Measurements from ENCODE around the gene CARD8.
"Not testable (repeated sequence)": the region's sequence is repeated elsewhere in the genome, so short reads cannot be mapped to it uniquely, and the experiment has no call there.

The CARD8 gene, protein sequence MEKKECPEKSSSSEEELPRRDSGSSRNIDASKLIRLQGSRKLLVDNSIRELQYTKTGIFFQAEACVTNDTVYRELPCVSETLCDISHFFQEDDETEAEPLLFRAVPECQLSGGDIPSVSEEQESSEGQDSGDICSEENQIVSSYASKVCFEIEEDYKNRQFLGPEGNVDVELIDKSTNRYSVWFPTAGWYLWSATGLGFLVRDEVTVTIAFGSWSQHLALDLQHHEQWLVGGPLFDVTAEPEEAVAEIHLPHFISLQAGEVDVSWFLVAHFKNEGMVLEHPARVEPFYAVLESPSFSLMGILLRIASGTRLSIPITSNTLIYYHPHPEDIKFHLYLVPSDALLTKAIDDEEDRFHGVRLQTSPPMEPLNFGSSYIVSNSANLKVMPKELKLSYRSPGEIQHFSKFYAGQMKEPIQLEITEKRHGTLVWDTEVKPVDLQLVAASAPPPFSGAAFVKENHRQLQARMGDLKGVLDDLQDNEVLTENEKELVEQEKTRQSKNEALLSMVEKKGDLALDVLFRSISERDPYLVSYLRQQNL

GRCh38 chr19:48255376-48256303, at the start of gene CARD8:
CARD8 (minus strand) TSS chr19:48255912; CDS start chr19:48241020, 14,892 bp downstream.
- in situ Hi-C loops (cut with MboI; ENCODE audit: low sequenced_read_pairs), result no loop called here

DNA sequence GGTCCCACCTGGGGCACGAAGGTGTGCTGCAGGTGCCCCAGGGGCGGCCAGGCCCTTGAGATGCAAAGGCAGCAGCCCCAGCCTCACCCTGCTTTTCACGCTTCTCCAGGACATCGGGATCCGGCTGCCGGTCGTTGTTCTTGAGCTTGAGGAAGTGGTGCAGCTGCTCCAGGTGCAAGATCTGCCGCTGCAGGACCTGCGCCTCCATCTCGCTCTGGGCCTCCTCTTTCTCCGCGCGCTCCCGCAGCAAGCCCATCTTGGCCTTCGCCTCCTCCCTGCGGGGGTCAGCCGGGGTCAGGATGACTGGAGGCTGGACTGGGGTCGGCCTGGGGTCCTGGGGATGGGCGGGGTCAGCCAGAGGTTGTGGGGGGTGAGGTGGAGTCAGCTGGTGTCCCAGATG, 48.2 kb upstream of the CARD8 start:
- in situ Hi-C loops (cut with MboI; ENCODE audit: low sequenced_read_pairs), result no loop called here

DNA sequence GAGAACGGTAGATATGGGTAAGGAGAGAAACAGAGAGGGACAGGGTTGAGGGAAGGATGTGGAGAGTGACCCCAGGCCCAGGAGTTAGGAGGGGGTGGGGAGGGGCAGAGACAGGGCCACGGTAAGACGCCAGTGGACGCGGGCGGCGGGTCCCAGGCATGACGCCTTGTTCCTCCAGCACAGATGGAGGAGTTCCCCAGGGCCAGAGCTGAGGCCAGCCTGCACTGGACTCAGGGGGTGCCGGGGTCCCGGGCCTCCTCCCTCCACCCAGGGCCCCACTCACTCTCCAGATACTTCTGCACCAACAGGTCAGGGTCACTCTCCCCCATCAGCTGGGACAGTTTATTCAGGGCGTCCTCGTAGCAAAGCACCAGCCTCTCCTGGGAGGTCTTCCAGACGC, 47.7 kb upstream of the CARD8 start:
- in situ Hi-C loops (cut with MboI; ENCODE audit: low sequenced_read_pairs), result no loop called here

DNA sequence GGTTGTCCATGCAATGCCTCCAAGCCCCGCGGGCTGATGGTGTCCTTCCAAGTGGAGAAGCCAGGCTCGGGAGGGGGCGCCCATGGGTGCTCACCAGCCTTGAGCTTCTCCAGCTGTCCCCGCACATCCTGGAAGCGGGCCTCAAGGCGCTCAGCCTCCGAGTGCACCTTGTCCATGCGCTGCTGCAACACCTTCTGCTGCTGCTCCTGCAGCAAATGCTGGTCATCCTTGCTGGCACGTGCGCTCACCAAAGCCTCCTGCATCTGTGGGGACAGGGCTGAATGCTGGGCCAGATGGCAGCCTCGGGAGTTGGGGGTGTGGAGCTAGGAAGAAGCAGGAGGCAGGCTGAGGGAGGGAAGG, 46.9 kb upstream of the CARD8 start:
- in situ Hi-C loops (cut with MboI; ENCODE audit: low sequenced_read_pairs), result no loop called here

DNA sequence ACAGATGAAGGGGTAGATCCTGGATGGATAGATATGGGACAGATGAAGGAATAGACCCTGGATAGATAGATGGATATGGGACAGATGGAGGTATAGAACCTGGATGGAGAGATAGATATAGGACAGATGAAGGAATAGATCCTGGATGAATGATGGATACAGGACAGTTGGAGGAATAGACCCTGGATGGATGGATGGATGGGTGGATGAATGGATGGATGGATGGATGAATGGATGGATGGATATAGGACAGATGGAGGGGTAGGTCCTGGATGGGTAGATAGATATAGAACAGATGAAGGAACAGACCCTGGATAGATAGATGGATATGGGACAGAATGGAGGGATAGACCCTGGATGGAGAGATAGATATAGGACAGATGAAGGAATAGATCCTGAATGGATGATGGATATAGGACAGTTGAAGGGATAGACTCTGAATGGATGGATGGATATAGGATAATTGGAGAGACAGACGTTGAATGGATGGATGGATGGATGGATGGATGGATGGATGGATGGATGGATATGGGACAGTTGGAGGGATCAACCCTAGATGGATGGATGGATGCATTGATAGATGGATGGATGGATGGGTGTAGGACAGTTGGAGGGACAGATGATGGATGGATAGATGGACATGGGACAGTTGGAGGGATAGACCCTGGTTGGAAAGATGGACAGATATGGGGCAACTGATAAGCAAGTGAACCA, 46.3 kb upstream of the CARD8 start:
- in situ Hi-C loops (cut with MboI; ENCODE audit: low sequenced_read_pairs), result no loop called here

DNA sequence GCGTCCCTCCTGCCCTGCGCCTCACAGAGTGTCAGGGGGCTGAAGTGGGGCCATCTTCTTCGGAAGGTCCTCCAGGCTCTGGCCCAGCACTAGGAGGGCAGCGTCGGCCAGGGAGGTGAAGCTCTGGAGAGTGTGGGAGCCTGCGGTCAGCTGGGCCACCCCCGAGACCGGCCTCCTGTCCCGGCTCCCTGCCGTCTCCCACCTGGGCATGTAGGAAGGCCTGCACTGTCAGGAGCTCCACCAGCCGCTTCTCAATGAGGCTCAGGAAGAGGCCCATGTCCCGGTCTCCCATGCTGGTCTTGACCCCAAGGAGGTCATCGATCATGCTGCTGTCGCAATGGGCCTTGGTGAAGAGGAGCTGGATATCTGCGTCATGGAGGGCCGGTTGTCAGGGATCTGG, 42.3 kb upstream of the CARD8 start:
- in situ Hi-C loops (cut with MboI; ENCODE audit: low sequenced_read_pairs), result no loop called here

- in situ Hi-C loops (cut with MboI; ENCODE audit: low sequenced_read_pairs), result no loop called here
Observed at GRCh38 chr19:48296963-48297734, 41.4 kb upstream of the CARD8 start.

GRCh38 chr19:48295458-48295857, 39.7 kb upstream of the CARD8 start:
- in situ Hi-C loops (cut with MboI; ENCODE audit: low sequenced_read_pairs), result no loop called here

GRCh38 chr19:48292798-48293197, 37.1 kb upstream of the CARD8 start:
- in situ Hi-C loops (cut with MboI; ENCODE audit: low sequenced_read_pairs), result no loop called here

- in situ Hi-C loops (cut with MboI; ENCODE audit: low sequenced_read_pairs), result not testable (repeated sequence)
Observed at GRCh38 chr19:48291489-48291815, 35.7 kb upstream of the CARD8 start.

DNA sequence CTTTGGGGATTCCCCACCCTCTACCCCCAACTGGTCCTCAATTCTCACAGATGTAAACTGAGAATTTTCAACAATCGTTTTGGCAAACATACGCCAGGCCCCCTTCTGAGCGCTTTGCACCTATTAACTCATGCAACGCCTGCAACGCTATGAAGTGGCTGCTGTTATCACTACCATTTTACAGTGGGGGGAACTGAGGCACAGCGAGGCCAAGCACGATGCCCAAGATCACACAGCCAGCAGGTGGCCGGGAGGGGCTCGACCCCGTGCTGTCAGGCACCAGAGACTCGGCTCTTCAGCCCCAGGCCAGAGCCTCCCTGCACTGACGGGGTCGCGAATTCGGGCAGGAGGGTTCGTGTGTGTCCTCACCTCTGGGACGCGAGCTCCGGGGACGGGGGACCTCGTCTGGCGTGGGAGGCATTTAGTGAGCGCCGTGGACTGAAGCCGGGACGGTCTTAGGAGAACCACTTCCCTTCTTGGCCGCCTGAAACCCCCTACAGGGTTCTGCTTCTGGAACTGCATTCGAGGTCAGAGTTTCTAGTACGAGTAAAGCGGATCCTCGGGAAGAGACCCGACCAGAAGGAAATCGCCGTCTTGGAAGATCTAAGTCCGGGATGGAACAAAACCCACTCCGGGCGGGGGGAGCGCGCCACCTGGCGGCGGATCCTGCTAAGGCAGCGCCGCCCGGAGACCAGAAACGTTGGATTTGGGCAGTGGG, 35.2 kb upstream of the CARD8 start:
- in situ Hi-C loops (cut with MboI; ENCODE audit: low sequenced_read_pairs), result no loop called here

DNA sequence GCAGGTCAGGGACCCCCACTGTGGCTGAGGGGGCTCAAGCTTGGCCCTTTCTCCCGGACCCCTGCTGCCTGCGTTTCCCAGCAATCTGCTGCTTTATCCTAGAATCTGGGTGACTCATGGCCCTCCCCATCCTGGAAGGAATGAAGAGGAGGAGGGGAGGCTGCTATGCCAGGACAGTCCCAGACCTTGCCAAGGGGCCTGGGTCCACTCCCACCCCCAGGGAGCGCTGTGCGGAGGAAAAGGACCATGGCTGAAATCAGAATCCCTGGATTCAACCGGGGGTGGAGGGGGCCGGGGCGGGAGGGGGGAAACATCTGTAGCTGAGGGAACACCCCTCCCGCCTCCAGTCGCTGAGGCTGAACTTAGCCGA, 34.7 kb upstream of the CARD8 start:
- in situ Hi-C loops (cut with MboI; ENCODE audit: low sequenced_read_pairs), result no loop called here

- in situ Hi-C loops (cut with MboI; ENCODE audit: low sequenced_read_pairs), result no loop called here
Observed at GRCh38 chr19:48287748-48288147, 32.0 kb upstream of the CARD8 start.

DNA sequence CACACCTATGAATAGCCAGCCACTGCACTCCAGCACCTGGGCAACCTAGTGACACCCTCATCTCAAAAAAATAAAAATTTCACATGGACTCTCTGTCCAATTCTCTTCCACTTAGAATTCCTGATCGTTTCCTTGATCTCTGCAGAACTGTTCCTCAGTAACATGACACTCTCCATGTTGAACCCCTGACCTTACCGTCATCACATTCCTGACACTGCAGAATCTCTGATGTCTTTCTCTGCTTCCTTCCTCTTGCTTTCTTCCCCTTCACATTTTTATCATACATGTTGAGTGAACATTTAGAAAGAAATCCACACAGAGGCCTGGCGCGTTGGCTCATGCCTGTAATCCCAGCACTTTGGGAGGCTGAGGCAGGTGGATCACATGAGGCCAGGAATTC, 29.2 kb upstream of the CARD8 start:
- in situ Hi-C loops (cut with MboI; ENCODE audit: low sequenced_read_pairs), result no loop called here

DNA sequence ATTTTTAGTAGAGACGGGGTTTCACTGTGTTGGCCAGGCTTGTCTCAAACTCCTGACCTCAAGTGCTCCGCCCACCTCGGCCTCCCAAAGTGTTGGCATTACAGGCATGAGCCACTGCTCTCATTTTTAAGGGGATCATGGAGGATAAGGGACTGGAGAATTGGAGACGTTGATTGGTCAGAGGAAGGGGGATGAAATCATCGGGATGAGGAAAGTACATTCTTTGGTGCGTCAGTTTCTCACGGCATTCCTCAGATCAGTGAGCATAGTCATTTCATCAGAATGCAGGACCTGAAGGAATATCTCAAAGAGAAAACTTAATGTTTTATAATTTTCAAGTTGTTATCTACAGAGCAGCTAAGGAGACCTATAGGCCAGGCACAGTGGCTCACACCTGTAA, 28.2 kb upstream of the CARD8 start:
- in situ Hi-C loops (cut with MboI; ENCODE audit: low sequenced_read_pairs), result no loop called here

GRCh38 chr19:48279747-48280146, 24.0 kb upstream of the CARD8 start:
- in situ Hi-C loops (cut with MboI; ENCODE audit: low sequenced_read_pairs), result no loop called here

- in situ Hi-C loops (cut with MboI; ENCODE audit: low sequenced_read_pairs), result no loop called here
Observed at GRCh38 chr19:48274938-48275337, 19.2 kb upstream of the CARD8 start.

DNA sequence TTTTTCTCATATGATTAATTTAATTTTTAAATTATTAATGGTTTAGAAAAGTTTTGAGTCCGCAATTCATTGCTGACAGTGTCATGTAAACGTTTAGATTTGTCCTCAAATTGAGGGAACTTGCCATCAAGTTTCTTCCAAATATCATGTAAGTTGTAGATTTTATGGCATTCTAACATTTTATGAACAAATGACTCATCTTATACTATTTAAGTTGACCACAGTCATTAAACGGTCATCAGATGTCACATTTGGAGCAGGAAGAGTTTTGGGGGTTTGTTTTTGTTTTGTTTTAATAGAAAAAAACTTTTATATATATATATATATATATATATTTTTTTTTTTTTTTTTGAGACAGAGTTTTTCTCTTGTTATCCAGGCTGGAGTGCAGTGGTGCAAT, 18.5 kb upstream of the CARD8 start:
- in situ Hi-C loops (cut with MboI; ENCODE audit: low sequenced_read_pairs), result no loop called here

DNA sequence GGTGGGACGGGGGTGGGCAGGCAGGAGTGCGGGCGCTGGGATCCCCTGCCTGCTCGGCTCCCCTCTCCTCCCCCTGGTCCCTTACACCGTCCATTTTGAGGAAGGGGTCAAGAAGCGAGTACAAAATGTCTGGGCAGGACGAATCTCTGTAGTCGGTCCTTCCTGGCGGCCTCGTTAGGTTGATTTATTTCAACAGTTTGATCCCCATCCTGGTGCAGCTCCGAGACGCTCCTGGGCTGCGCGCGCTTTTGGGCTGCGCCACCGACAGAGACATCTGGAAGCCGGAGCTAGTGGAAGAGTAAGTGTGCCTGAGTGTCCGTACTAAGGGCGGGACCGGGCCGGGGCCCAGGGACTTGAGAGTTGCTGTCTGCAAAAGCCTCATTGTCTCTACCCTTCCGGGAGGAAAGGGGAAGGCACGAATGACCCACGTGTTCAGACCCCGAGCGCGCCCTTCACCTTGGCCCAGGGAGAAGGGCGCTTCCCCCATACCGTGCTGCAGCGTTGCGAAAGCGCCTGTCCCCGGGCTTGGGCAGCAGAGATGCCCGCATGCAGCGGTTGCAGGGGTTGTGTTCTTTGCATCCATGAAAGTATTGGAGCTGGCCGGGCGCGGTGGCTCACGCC, 15.9 kb upstream of the CARD8 start:
- in situ Hi-C loops (cut with MboI; ENCODE audit: low sequenced_read_pairs), result no loop called here

Data from hTERT RPE-1 (cell line).